ENCODE data around the gene CCDC187.

CCDC187 gene

GRCh38 chr9:136279471-136279870 is 24.4 kb downstream of the CCDC187 start:
- H3K4me3 ChIP-seq (ENCODE audit: low read length), result no peak overlapping the region
- TF ChIP-seq ZNF274 (IDR thresholded peaks at IDR 0.05; ENCODE audit: low read depth, low read length), result no peak

DNA sequence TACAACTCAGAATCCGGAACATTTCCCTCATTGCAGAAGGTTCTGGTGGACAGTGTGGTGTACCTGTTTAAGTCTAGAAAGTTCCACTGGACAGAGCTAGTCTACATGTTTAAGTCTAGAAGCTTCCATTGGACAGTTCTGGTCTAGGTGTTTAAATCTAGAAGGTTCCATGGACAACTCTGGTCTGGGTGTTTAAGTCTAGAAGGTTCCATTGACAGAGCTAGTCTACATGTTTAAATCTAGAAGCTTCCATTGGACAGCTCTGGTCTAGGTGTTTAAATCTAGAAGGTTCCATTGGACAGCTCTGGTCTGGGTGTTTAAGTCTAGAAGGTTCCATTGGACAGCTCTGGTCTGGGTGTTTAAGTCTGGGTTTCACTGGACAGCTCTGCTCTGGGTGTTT is 25.0 kb downstream of the CCDC187 start:
- TF ChIP-seq ZNF274 (IDR thresholded peaks at IDR 0.05; ENCODE audit: low read depth, low read length), result no peak

DNA sequence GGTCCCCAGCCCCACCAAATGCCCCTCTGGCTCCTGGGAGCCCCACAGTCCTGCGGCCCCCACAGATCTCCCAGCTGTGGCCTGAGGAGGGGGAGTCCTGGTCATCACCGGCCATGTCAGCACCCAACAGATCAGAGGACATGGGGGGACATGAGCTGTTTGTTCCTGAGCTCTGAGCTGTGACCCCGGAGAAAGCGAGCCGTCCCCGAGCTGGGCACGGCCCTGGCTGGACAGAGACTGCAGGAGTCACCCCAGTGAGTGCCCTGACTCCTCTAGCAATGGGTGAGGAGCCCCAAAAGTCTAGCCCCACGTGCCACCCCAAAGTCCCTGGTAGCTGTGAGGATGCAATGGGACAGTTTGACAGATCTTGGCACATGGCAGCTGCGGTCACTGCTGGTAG is 25.7 kb downstream of the CCDC187 start:
- TF ChIP-seq ZNF274 (IDR thresholded peaks at IDR 0.05; ENCODE audit: low read depth, low read length), result no peak
- H3K4me3 ChIP-seq (ENCODE audit: low read length), result no peak overlapping the region

More for the DNA sequence above, 25.0 kb downstream of the CCDC187 start:
- no peak overlapping the region for H3K4me3 ChIP-seq (ENCODE audit: low read length)

DNA sequence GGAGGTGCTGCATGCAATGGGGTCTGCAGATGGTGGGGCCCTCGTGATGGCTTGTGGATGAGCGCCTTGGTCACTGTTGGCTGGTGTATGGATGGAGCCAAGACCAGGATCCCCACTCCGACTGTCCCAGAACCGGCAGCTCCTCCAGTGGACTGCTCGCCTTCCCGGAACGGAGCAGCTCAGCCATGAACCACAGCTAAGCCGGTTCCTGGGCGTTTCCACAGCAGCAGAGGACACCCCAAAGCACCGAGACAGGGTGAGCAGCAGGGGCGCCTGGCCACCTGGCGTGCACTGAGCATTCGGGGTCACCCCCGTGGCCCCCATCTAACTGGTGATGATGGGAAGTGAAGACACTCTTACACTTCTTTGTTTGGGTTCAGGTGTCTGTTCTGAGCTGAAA is 26.1 kb downstream of the CCDC187 start:
- H3K4me3 ChIP-seq (ENCODE audit: low read length), result no peak overlapping the region
- TF ChIP-seq ZNF274 (IDR thresholded peaks at IDR 0.05; ENCODE audit: low read depth, low read length), result no peak

DNA sequence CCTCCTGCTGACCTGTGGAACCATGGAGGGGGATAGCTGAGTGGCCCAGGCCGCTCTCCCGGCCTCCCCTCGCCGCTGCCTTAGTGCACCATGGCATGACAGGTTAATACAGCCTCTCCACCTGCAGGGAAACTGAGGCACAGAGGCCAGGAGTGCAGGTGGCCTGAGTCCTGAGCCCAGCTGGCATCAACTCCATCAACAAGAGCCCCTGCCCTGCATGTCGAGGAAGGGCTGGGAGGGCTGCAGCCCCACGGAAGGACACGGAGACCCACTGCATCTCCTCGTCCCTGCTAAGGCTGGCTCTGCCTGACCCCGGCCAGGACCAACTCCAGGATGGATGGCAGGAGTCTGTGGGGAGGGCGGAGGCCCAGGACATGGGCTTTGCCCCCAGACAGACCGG is 27.2 kb downstream of the CCDC187 start:
- no peak for TF ChIP-seq ZNF274 (IDR thresholded peaks at IDR 0.05; ENCODE audit: low read depth, low read length)
- no peak overlapping the region for H3K4me3 ChIP-seq (ENCODE audit: low read length)

- TF ChIP-seq ZNF274 (IDR thresholded peaks at IDR 0.05; ENCODE audit: low read depth, low read length), result no peak
- no peak overlapping the region for H3K4me3 ChIP-seq (ENCODE audit: low read length)
Observed at GRCh38 chr9:136275655-136276429, 28.1 kb downstream of the CCDC187 start.

DNA sequence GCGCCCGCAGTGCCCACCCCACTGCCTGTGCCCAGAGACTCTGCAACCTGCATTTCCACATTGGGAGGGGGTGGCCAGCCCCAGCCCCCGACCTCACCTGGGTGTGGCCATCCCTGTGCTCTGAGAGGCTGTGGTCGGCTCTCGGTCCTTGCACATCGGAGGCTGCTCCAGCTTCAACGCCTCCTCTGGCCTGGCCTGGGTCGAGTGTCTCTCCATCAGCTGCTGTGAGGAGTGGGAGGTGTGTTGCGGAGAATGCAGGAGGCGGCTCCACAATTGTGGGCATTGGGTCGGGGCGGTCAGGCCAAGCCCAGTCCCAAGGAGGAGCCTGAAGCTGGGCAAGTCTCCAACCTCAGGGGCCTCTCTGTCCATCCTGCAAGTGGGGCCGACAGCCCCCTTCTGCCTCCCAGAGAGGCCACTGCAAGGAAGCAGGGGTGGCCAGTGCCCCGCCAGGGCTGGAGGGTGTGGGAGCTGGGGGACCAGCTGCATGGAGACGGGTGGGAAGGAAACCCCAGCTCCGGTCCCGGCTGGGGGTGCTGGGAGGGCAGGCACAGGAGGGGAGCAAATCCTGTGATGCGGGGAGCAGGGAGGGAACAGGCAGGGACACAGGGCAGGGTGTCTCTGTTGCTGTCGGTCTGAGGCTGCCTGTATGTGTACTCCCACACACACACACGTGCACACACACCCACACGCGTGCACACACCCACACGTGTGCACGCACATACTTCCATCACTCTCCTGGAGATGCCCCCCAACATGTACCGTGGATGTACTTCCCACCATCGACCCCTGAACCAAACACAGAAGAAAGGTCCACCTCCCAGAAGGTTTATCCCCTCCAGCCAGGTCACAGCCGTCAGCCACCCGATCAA is 28.9 kb downstream of the CCDC187 start:
- no peak overlapping the region for H3K4me3 ChIP-seq (ENCODE audit: low read length)
- TF ChIP-seq ZNF274 (IDR thresholded peaks at IDR 0.05; ENCODE audit: low read depth, low read length), result no peak

DNA sequence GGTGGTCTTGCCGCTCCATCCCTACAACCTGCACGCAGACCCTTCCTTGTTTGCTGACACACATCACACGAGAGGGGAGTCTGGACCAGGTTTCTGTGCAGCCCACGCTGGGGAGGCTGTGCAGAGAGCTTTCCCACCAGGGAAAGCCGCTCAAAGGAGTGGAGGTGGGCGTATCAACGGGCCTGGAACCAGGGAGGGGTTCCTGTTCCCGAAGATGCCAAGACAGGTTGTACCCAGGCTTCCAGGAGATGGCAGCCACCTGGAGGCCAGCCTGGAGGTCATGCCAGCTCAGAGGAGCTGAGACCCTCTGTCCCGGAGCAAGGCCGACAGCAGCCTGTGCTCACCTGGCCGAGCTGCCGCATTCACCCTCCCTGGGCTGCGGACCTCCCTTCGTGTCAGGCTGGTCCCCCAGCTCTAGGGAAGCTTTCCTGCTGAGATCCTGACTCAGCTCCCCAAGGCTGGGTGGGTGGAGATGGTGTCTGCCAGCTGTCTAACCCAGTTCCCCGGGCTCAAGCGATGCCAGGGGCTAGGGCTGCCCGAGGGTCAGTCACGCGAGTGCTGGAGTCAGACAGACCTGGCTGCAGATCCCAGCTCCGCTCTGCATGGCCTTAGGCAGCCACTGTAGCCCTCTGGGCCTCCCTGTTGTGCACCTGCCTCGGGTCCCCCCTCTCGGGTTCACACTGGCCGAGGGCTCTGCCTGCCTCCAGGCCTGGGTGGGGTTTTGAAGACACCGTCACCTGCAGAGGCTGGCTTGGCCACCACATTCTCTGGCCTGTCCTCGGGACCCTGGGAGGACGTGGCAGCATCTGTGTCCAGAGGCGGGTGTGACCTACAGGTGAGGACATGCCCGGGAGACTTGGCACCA is 29.7 kb downstream of the CCDC187 start:
- TF ChIP-seq ZNF274 (IDR thresholded peaks at IDR 0.05; ENCODE audit: low read depth, low read length), result no peak
- no peak overlapping the region for H3K4me3 ChIP-seq (ENCODE audit: low read length)

- H3K4me3 ChIP-seq (ENCODE audit: low read length), result no peak overlapping the region
- TF ChIP-seq ZNF274 (IDR thresholded peaks at IDR 0.05; ENCODE audit: low read depth, low read length), result no peak
Observed at GRCh38 chr9:136273244-136273865, 30.5 kb downstream of the CCDC187 start.

DNA sequence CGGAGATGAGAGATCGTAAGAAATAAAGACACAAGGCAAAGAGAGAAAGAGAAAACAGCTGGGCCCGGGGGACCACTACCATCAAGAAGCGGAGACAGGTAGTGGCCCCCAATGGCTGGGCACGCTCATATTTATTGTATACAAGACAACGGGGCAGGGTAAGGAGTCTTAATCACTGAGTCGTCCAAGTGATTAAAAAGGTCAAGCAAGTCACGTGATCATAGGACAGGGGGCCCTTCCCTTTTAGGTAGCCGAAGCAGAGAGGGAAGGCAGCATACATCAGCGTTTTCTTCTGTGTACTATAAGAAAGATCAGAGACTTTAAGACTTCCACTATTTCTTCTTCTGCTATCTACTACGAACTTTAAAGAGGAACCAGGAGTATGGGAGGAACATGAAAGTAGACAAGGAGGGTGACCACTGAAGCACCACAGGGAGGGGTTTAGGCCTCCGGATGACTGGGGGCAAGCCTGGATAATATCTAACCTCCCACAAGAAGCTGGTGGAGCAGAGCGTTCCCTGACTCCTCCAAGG is 33.7 kb downstream of the CCDC187 start:
- TF ChIP-seq ZNF274 (IDR thresholded peaks at IDR 0.05; ENCODE audit: low read depth, low read length), result no peak
- no peak overlapping the region for H3K4me3 ChIP-seq (ENCODE audit: low read length)

DNA sequence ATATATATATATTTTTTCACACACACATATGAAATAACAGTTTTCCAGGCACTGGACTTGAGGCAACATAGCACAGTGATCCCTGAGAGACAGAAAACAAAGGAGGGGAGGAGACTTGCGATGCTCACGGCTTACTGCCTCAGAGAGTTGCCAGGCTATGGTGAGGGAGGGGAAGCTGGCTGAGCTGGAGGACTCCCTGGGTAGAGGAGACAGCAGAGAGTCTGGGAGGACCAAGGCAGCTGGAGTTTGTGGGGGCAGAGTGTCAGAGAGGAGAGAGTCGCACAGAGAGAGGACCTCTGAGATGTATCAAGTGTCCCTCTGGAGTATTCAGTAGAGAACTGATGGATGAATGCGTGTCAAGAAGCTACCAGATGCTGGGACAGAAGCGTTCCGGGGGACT is 35.2 kb downstream of the CCDC187 start:
- no peak for TF ChIP-seq ZNF274 (IDR thresholded peaks at IDR 0.05; ENCODE audit: low read depth, low read length)
- H3K4me3 ChIP-seq (ENCODE audit: low read length), result no peak overlapping the region

GRCh38 chr9:136268318-136268717 is 35.6 kb downstream of the CCDC187 start:
- H3K4me3 ChIP-seq (ENCODE audit: low read length), result no peak overlapping the region
- no peak for TF ChIP-seq ZNF274 (IDR thresholded peaks at IDR 0.05; ENCODE audit: low read depth, low read length)
